HEK293T (cell line): ENCODE results near the gene OR52I2.

Experiments used
- FOXK2 ChIP-seq: fragments of 450-650 bp; IDR thresholded peaks from 2 replicates; pipeline ENCODE4 v1.6.1; 2016; ENCODE audit warnings: mild to moderate bottlenecking
- HDGF ChIP-seq: fragments of 450-650 bp; IDR thresholded peaks from 2 replicates; pipeline ENCODE4 v1.6.1; 2017; ENCODE audit warnings: antibody characterized with exemption, borderline replicate concordance
- NFRKB ChIP-seq: fragments of 450-650 bp; IDR thresholded peaks from 2 replicates; pipeline ENCODE4 v1.6.1; 2016; ENCODE audit warnings: mild to moderate bottlenecking, moderate library complexity

- TF ChIP-seq HDGF (no peak), FOXK2 (no peak), NFRKB (no peak)
Measured at GRCh38 chr11:4560467-4560866, 21.1 kb upstream of the OR52I2 start.
